HG02981 (cell line): ENCODE data around the gene LRRC74A.

ENCODE experiments used
- ATAC-seq: cut with Tn5 transposase; IDR thresholded peaks from one replicate; pipeline ENCODE4 v1.9.1; 2021; ENCODE audit warnings: mild to moderate bottlenecking, moderate library complexity; ENCODE audit not compliant: unreplicated experiment

LRRC74A gene

GRCh38 chr14:76844223-76844622, 18.0 kb downstream of the LRRC74A start:
- ATAC-seq: no peak

GRCh38 chr14:76846331-76847047, 20.3 kb downstream of the LRRC74A start:
- no peak for ATAC-seq

GRCh38 chr14:76848879-76849278, 22.7 kb downstream of the LRRC74A start:
- ATAC-seq: no peak

DNA sequence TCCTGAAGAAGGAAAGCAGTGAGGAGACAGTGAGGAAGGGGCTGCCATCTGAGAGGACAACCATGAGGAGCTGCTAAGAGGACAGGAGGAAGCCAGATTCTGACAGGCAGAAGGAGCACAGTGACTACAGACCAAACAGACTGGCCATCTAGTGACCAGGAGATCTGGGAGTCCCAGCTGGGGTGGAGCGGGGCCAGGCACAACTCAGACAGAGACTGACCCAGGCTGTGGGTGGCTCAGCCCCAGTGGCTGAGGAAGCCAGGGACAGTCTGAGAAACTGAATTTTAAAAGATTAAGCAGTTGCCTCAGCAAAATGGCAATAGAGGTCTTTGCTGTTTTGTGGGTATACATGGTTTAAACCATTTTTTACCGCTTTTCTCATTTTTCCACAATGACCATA, 28.9 kb downstream of the LRRC74A start:
- no peak for ATAC-seq

DNA sequence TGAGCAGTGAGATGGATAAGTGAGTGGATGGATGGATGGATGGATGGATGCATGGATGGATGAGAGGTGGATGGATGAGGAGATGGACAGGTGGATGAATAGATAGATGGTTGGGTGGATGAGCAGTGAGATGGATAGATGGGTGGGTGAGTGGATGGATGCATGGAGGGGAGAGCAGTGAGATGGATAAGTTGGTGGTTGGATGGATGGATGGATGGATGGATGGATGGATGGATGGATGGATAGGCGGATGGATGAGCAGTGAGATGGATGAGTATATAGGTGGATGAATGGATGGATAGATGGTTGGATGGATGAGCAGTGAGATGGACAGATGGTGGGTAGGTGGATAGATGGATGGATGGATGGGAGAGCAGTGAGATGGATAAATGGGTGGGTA, 30.6 kb downstream of the LRRC74A start:
- no peak for ATAC-seq

GRCh38 chr14:76861574-76862255, 35.5 kb downstream of the LRRC74A start:
- no peak for ATAC-seq

- no peak for ATAC-seq
These were observed 36.5 kb downstream of the LRRC74A start for GRCh38 chr14:76862546-76863282.

DNA sequence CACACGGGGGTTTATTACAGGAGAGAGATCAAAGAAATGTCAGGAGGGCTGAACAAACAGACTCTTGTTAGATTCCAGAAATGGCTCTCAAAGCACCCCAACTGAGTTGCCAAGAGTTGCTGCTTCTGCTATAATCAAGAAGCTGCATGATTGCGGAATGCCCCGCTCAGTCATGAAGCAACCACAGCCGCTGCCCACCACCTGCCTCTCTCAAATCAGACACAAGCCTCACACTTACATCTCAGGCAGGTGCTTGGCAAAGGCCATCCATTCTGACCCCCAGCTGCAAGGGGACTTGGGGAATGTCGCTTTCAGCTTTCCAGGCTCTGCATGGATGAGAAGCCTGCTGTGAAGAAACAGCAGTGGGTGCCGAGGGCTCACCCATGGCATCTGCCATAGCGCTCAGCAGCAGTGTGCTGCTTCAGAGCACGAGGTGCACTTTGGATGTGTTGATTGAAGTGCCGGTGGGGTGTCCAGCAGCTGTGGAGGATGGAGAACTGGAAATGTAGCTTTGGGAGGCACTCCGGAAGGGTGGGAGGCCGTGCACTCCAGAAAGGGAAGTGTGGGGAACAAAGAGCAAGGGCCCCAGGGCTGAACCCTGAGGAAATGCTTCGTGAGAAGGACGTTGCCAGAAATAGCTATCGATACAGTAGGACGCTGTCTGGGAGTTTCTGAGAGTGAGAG, 37.7 kb downstream of the LRRC74A start:
- ATAC-seq: no peak

DNA sequence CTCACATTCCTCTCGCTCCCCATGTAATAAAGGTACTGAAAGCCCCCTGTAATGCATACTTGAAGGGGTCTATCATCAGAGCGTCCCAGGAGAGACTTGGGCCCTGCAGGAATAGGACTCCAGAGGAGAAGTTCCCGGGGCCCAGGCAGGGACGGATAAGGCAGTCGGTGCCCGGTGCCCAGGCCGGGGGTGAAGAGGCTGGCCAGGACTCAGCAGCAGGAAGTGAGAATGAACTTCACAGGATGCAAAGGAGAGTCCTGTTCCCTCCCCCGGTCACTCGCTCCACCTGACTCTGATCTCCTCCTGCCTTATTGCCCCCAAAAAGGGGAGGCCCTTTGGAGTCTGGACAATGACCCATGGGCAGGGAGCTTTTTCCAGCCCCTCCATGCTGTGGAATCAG, 40.2 kb downstream of the LRRC74A start:
- ATAC-seq: no peak

DNA sequence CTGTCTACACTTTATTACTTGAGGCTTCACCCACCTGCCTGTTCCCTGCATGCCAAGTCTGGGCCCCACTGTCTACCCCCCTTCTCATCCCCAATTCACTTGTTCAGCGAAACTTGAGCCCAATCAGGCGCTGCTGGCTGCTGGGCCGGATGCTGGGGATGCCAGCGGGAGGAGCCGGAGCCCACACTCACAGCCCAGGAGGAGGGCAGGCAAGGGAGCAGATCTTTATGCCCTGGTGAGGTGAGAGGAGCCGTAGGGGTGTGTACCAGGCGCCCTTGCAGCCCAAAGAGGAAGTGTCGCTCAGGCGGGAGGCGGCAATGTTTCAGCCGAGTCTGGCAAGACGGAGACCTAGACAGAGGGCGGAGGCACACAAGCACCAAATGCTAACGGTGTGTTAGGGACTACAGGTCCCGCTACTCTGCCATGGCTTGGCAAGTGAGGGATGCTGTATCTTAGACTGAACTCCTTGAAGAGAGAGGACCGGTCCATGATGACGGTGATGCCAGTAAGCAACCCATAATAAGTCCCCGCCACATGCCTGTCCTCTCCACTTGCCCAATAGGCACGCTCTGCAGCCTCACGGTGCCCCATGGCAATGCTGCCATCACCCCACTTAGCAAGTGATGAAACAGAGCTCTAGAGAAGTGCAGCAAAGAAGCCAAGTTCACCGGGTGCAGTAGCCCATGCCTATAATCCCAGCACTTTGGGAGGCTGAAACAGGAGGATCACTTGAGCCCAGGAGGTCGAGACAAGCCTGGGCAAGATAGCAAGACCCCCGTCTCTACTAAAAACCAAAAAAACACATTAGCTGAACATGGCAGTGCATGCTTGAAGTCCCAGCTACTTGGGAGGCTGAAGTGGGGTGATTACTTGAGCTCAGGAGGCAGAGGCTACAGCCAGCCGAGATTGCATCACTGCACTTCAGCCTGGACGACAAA, 41.6 kb downstream of the LRRC74A start:
- no peak for ATAC-seq

- ATAC-seq: no peak
These were observed 42.4 kb downstream of the LRRC74A start for GRCh38 chr14:76868454-76869170.

DNA sequence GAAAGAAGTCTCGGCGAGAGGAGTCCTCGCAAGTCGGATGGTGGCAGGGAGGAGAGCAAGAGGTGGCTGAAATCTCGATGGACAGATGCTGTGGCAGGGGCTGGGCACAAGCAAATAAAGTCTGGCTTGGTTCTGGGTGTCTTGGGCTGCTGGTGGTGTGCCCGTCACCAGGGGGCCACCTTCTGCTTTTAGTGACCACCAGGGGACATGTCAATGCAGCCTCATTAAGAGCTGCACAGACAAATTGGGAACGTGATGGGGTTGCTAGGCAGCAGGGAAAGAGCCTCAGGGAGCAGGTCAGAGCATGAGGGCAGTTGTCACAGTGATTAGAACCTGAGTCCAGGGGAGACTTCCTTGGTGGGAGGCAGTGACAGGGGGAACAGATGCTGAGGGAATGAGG, 44.0 kb downstream of the LRRC74A start:
- no peak for ATAC-seq

DNA sequence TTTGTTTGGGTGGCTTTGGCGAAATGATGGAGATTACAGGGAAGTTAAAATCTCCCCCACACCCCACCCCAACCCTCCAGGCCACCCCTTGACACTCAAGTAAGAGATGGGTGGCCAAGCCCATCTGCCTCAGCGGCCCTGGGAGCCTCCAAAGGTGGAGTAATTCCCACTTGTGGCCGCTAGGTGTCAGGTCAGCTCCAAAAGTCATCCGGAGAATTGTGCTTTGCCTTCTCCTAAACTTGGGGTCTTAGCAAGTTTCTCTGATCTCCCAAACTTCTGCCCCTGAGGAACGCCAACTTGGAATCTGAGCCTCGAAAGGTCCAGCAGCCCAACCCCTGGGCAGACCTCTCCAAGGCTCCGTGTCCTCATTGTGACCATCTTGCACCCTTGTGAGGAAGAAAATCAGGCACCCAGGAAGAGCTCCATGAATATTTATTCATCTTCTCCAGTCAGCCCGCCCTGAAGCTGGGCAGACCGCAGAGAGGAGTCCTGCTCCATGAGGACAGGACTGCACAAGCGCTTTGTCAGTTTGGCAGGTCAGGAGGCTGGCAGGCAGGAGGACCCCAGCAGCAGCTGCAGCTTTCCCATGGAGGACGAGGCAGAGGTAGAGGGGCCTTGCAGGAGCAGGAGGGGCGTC, 46.7 kb downstream of the LRRC74A start:
- ATAC-seq: no peak

GRCh38 chr14:76874734-76875133, 48.5 kb downstream of the LRRC74A start:
- no peak for ATAC-seq

- ATAC-seq: no peak
These were observed 49.9 kb downstream of the LRRC74A start for GRCh38 chr14:76876076-76876475.

- no peak for ATAC-seq
These were observed 51.7 kb downstream of the LRRC74A start for GRCh38 chr14:76877871-76878270.

- ATAC-seq: no peak
These were observed 54.2 kb downstream of the LRRC74A start for GRCh38 chr14:76880449-76880848.

GRCh38 chr14:76881348-76881747, 55.1 kb downstream of the LRRC74A start:
- no peak for ATAC-seq

DNA sequence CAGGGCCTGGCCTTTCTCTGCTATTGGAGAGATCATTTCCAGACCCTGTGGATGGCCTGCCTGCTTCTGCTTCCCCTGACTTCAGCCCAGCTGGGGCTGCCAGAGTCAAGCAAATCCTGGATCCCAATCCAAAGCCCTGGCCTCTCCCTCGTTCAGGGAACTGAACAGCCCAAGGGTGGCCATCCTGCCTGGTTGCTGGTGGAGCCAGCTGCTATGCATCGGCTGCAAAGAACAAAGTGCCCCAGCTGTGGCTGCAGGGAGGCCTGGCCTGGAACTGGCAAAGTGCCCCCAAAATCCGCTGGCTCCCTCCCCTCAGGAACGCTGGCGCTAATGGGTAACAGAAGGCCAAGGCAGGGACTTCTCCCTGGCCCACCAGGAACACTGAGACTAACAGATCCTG, 56.4 kb downstream of the LRRC74A start:
- ATAC-seq: no peak
